ENCODE data around the gene DARS2.

DNA sequence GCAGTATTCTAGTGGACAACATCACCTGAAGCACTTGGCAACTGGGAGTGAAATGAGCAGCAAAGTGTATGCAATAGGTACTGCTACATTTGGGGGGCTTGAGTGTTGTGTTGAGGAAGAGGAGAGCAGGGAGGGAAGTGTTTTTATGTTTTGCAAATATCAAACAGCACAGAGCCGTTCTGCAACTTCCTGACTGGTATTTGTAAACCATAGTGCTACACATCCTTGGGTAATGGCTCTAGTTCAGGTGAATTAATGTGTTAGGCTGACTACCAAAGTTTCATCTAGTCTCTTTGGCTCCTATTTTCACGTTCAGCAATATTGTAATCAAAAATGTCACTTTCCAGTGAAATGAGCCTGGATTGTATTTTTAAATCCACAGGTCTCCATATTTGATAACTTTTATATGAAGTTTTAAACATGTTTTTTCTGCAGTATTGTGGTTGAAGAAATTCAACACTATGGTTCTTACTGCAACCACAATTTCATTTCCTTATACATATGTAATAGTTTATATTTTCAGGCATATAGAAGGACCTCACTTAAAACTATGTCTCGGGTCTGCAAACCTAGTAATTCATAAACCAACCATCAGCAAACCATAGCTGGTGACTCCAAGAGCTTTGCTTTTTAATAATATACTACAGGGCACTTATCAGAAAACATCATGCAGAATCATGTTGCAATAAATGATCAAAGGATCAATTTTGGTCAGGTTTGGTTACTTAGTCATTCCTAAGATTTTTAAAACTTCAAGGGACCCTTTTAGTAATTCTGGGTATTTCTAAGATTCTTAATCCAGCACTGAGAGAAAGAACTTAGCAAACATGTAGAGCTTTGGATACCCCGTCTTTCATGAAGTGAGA is 62.5 kb downstream of the DARS2 start:
- TF ChIP-seq MYC (IDR thresholded peaks at IDR 0.05; ENCODE audit: low read depth, low read length) (no peak), POLR2A (IDR thresholded peaks at IDR 0.05; ENCODE audit: extremely low read depth, insufficient read length) (no peak)
- TF ChIP-seq, protein P1, sequence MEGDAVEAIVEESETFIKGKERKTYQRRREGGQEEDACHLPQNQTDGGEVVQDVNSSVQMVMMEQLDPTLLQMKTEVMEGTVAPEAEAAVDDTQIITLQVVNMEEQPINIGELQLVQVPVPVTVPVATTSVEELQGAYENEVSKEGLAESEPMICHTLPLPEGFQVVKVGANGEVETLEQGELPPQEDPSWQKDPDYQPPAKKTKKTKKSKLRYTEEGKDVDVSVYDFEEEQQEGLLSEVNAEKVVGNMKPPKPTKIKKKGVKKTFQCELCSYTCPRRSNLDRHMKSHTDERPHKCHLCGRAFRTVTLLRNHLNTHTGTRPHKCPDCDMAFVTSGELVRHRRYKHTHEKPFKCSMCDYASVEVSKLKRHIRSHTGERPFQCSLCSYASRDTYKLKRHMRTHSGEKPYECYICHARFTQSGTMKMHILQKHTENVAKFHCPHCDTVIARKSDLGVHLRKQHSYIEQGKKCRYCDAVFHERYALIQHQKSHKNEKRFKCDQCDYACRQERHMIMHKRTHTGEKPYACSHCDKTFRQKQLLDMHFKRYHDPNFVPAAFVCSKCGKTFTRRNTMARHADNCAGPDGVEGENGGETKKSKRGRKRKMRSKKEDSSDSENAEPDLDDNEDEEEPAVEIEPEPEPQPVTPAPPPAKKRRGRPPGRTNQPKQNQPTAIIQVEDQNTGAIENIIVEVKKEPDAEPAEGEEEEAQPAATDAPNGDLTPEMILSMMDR (IDR thresholded peaks at IDR 0.05; ENCODE audit: low read depth, low read length) = no peak
- TF ChIP-seq, protein P2, sequence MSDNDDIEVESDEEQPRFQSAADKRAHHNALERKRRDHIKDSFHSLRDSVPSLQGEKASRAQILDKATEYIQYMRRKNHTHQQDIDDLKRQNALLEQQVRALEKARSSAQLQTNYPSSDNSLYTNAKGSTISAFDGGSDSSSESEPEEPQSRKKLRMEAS (IDR thresholded peaks at IDR 0.05; ENCODE audit: low read depth, low read length) = no peak
